DOHH2 (cell line): Measurements from ENCODE around the gene RABGAP1L.

Source experiments
- EZH2phosphoT487 ChIP-seq: fragments of 200-600 bp; sonication (generic); IDR thresholded peaks from 2 replicates; pipeline ENCODE4 v1.6.1; 2017; ENCODE audit warnings: borderline replicate concordance, mild to moderate bottlenecking, antibody characterized with exemption, low read length, moderate library complexity, mixed read lengths
- TF ChIP-seq, protein P1 (sequence below): fragments of 200-600 bp; sonication (generic); IDR thresholded peaks from one replicate; pipeline ENCODE4 v1.5.1; 2014; ENCODE audit warnings: antibody characterized with exemption, mild to moderate bottlenecking, low read depth, low read length; ENCODE audit not compliant: poor library complexity, severe bottlenecking

DNA sequence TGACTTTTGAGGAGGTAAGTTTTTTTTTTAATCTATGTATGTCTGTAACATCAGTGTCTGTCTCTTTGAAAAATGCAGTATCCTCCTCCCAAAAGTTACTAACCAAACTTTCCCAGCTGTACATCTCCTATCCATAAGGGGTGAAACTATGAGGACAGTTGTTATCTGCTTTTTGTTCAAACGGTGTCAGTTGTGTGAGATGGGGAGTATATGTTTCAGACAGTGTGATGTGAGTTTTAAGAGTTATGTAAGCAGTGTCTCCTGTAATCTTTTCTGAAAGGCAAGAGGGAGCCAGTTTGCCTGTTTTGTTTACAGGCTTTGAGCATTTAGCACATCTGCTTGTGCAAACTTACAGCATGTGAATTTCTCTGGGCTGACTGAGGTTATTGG, 805.6 kb downstream of the RABGAP1L start:
- TF ChIP-seq, protein P1, sequence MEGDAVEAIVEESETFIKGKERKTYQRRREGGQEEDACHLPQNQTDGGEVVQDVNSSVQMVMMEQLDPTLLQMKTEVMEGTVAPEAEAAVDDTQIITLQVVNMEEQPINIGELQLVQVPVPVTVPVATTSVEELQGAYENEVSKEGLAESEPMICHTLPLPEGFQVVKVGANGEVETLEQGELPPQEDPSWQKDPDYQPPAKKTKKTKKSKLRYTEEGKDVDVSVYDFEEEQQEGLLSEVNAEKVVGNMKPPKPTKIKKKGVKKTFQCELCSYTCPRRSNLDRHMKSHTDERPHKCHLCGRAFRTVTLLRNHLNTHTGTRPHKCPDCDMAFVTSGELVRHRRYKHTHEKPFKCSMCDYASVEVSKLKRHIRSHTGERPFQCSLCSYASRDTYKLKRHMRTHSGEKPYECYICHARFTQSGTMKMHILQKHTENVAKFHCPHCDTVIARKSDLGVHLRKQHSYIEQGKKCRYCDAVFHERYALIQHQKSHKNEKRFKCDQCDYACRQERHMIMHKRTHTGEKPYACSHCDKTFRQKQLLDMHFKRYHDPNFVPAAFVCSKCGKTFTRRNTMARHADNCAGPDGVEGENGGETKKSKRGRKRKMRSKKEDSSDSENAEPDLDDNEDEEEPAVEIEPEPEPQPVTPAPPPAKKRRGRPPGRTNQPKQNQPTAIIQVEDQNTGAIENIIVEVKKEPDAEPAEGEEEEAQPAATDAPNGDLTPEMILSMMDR = no peak
- TF ChIP-seq EZH2phosphoT487 = no peak
